HFFc6 (cell line): ENCODE data around the gene PITPNC1. TPM values are rescaled to one million over a fixed set of nuclear protein-coding genes. Genes with fewer than 3 reads are reported as not detected.

ENCODE experiments used
- DNase-seq: peaks from one replicate; pipeline ENCODE4 v3.0.0-alpha.2; 2018
- H3K27ac Mint-ChIP-seq: 2 replicates; pipeline ENCODE4 v1.8.0; 2020; ENCODE audit warnings: mild to moderate bottlenecking, mixed read lengths
- H3K27me3 Mint-ChIP-seq: 2 replicates; pipeline ENCODE4 v1.8.0; 2021; ENCODE audit warnings: mild to moderate bottlenecking, moderate library complexity, mixed read lengths; ENCODE audit not compliant: insufficient read depth
- H3K36me3 Mint-ChIP-seq: 2 replicates; pipeline ENCODE4 v1.8.0; 2021; ENCODE audit warnings: low read depth, mixed read lengths
- H3K4me1 Mint-ChIP-seq: 2 replicates; pipeline ENCODE4 v1.8.0; 2020; ENCODE audit warnings: low read depth, mixed read lengths
- H3K4me3 Mint-ChIP-seq: 2 replicates; pipeline ENCODE4 v1.8.0; 2020; ENCODE audit warnings: mild to moderate bottlenecking, moderate library complexity, mixed read lengths
- H3K9me3 Mint-ChIP-seq: 2 replicates; pipeline ENCODE4 v1.8.0; 2020; ENCODE audit warnings: mild to moderate bottlenecking, mixed read lengths
- total RNA-seq, 6 experiments: library from RNA; stranded (reverse); fragmentation: NEBNext Ultra II Directional; extraction: Animal tissue kit (Norgen Biotek cat#: 25700); gene quantifications; 2 replicates in 1 of 6; 3 replicates in 5 of 6; pipeline ENCODE4 v1.2.3, GENCODE V29; 2021
- TF ChIP-seq, protein P1 (sequence below): fragments of 200-600 bp; sonication (generic); IDR thresholded peaks from 2 replicates; pipeline ENCODE4 v1.5.0; 2021; ENCODE audit warnings: antibody characterized with exemption, mild to moderate bottlenecking

The PITPNC1 gene
- total RNA-seq, 6 experiments from 2014 or later, result 6.9 to 11.1 (median 7.7) TPM

DNA sequence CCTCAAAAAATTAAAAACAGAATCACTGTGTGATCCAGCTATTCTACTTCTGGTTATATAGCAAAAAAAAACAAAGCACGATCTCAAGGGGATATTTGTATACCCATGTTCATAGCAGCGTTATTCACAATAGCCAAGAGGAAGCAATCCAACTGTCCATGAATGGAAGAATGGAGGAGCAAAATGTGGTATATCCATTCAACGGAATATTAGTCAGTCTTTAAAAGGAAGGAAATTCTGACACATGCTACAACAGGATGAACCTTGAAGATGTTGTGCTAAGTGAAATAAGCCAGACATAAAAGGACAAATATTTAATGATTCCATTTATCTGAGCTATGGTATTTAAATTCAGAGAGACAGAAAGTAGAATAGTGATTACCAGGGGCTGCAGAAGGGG, 336.1 kb downstream of the PITPNC1 start:
- DNase-seq, result no peak
- Mint-ChIP-seq H3K36me3 (peaks cover 5% of the 10 kb centered on the region; the same call in 1 of the 2 replicates), H3K27ac (no peak overlapping the region), H3K9me3 (peaks cover 6% of the 10 kb centered on the region; the same call in 1 of the 2 replicates), H3K27me3 (peaks cover 3% of the 10 kb centered on the region), H3K4me3 (no peak overlapping the region), H3K4me1 (peaks cover 9% of the 10 kb centered on the region)
- TF ChIP-seq, protein P1, sequence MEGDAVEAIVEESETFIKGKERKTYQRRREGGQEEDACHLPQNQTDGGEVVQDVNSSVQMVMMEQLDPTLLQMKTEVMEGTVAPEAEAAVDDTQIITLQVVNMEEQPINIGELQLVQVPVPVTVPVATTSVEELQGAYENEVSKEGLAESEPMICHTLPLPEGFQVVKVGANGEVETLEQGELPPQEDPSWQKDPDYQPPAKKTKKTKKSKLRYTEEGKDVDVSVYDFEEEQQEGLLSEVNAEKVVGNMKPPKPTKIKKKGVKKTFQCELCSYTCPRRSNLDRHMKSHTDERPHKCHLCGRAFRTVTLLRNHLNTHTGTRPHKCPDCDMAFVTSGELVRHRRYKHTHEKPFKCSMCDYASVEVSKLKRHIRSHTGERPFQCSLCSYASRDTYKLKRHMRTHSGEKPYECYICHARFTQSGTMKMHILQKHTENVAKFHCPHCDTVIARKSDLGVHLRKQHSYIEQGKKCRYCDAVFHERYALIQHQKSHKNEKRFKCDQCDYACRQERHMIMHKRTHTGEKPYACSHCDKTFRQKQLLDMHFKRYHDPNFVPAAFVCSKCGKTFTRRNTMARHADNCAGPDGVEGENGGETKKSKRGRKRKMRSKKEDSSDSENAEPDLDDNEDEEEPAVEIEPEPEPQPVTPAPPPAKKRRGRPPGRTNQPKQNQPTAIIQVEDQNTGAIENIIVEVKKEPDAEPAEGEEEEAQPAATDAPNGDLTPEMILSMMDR, result no peak

DNA sequence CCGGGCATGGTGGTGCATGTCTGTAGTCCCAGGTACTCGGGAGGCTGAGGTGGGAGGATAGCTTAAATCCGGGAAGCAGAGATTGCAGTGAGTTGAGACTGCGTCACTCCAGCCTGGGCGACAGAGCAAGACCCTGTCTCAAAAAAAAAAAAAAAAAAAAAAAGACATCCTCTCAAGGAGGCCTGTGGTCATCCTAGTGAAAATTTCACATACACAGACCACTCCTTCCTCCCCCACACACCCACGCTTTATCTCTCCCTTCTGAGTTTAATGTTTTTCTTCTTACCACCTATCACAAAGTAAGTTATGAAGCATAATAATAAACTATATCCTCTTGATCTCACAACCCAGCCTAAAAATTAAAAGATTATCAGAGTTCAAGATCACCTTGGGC, 339.3 kb downstream of the PITPNC1 start:
- Mint-ChIP-seq H3K27ac (no peak overlapping the region; the same call in 1 of the 2 replicates), H3K9me3 (peaks cover 6% of the 10 kb centered on the region; the same call in 1 of the 2 replicates), H3K27me3 (no peaks in the 10 kb centered on the region; the same call in 1 of the 2 replicates), H3K36me3 (peaks cover 8% of the 10 kb centered on the region; the same call in 1 of the 2 replicates), H3K4me3 (no peak overlapping the region; the same call in 1 of the 2 replicates), H3K4me1 (peaks cover 9% of the 10 kb centered on the region)
- DNase-seq, result no peak
- TF ChIP-seq, protein P1, result no peak

DNA sequence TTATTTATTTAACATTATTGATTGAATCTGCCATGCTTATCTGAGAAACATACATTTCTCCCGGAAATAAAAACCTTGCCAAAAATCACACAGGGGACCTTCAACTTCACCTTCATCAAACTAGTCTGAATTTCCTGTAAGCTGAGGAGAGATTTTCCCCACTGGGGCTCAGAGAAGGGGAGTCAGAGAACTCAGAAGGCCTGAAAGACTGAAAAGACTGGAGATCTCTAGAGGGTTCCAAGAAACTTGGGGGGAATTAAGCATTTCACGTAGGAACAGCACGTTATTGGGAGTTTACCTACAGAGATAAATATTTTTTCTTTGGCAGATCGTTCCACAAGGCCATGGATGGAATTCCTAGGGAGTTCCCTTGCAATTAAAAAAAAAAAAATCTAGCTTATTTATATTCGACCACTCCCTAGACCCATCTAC, 340.1 kb downstream of the PITPNC1 start:
- TF ChIP-seq, protein P1, result no peak
- Mint-ChIP-seq H3K4me1 (peaks cover 9% of the 10 kb centered on the region), H3K36me3 (peaks cover 17% of the 10 kb centered on the region), H3K4me3 (peak overlapping the region; percentile 100), H3K27ac (peak overlapping the region; percentile 95), H3K9me3 (peaks cover 6% of the 10 kb centered on the region; the same call in 1 of the 2 replicates), H3K27me3 (no peaks in the 10 kb centered on the region; the same call in 1 of the 2 replicates)
- DNase-seq, result no peak

DNA sequence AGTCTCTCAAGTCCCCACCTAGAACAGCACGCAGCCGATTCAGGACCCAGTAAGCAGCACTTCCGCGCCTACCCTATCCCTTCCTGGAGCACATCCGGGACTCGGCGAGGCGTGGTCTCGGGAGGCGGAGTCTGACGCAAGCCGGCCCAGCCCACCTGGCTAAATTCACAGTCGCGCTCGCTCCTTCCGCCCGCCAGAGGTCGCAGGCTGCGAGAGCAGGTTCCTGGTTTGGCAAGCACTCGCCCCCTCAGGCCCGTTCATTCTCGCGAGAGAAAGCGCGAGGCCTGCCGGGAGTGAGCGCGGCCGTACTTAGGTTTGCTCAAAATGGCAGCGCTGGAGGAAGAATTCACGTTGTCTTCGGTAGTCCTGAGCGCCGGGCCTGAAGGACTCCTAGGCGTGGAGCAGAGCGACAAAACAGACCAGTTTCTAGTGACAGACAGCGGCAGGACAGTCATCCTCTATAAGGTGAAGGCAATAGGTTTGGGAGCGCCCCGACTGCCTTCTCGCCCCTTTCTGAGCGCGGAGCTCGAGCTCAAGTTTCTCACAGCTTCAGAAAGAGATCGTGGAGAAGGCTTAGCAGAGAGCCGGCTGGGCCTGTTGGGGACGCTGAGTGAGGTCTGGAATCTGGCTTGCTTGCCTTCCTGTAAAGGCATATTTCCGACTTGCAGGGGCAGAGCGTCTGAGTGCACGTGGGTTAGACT, 340.7 kb downstream of the PITPNC1 start, which contains the start of gene NOL11:
Gene NOL11, plus strand, starts transcription at position 313 of the 701 bp plus-strand sequence. Its CDS starts 12 bp downstream, at position 325.
- Mint-ChIP-seq H3K4me3 (peak within 1 kb of the TSS; percentile 100), H3K27me3 (no peaks in the 10 kb centered on the region), H3K36me3 (peaks cover 19% of the 10 kb centered on the region), H3K27ac (peak within 1 kb of the TSS; percentile 95), H3K9me3 (peaks cover 6% of the 10 kb centered on the region; the same call in 1 of the 2 replicates), H3K4me1 (peaks cover 9% of the 10 kb centered on the region)
- TF ChIP-seq, protein P1, result peak; percentile 92
- DNase-seq, result peak; percentile 98

DNA sequence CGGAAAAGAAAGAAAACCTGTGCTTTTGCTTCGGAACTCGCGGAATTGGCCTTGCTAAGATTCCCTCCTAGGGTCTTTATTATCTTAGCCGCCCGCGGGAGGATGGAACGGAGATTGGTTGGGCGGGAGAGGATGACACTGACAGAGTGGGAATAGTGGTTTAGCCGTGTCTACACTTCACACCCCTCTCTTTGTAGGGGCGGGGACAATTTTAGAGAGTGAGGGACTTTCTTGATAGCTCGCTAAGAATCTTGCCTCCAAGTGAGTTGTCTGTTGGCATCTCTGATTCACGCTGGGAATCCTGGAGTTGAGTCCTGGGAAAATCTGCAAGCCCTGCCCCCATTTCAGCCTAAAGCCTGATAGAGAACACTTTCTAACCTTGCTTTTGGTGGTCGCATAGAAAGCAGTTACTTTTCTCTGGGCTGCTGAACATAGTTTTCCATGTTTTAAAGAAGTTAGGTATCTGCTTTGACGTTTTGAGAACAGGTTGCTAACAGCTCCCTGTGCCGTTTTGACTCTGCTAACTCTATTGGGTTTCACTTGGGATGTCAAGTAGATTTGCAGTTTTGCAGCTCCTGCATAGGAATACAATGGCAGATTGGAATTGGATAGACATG, 341.4 kb downstream of the PITPNC1 start:
- Mint-ChIP-seq H3K9me3 (peaks cover under 1% of the 10 kb centered on the region; the same call in 1 of the 2 replicates), H3K36me3 (peaks cover 19% of the 10 kb centered on the region), H3K4me3 (peak overlapping the region; percentile 100), H3K27ac (peak overlapping the region; percentile 95), H3K27me3 (no peaks in the 10 kb centered on the region), H3K4me1 (peaks cover 9% of the 10 kb centered on the region)
- DNase-seq, result peak; percentile 37
- TF ChIP-seq, protein P1, result no peak
